Tibial nerve (tissue), 3 donors: ENCODE measurements around the gene AKR1A1.

Source experiments
- POLR2A ChIP-seq, 2 donors: fragments of 450-650 bp; IDR thresholded peaks; one replicate each; pipeline ENCODE4 v1.6.1; 2017; ENCODE audit warnings: antibody characterized with exemption in 2 of 2, mild to moderate bottlenecking in 2 of 2, moderate library complexity in 2 of 2
- TF ChIP-seq, protein P1 (sequence below), 5 experiments: fragments of 200-600 bp in 3 of 5; fragments of 450-650 bp in 2 of 5; sonication (generic) in 3 of 5; IDR thresholded peaks; one replicate each; pipeline ENCODE4 v1.5.1; 2016 to 2019; ENCODE audit warnings: antibody characterized with exemption in 5 of 5, mild to moderate bottlenecking in 3 of 5, moderate library complexity in 2 of 5

DNA sequence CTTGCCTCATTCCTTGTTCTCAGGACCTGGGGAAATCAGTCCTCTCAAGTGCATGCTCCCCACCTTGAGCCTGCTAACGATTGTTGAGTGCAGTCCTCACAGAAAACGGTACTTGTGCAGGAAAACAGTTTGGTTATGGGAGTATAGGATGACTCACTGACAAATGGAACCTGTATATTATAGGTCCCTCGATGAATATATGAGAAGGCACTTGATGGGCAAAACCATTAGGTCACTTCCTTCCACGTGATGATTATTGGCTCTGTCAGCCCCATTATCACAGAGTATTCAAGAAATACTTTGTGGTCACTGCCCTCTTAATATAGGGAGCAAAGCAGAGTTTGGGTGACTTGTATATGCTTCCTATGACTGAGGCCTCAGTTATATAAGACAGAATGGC lies 67.0 kb downstream of the AKR1A1 start:
- TF ChIP-seq POLR2A (IDR thresholded peaks at IDR 0.05): no peak
- TF ChIP-seq, protein P1, sequence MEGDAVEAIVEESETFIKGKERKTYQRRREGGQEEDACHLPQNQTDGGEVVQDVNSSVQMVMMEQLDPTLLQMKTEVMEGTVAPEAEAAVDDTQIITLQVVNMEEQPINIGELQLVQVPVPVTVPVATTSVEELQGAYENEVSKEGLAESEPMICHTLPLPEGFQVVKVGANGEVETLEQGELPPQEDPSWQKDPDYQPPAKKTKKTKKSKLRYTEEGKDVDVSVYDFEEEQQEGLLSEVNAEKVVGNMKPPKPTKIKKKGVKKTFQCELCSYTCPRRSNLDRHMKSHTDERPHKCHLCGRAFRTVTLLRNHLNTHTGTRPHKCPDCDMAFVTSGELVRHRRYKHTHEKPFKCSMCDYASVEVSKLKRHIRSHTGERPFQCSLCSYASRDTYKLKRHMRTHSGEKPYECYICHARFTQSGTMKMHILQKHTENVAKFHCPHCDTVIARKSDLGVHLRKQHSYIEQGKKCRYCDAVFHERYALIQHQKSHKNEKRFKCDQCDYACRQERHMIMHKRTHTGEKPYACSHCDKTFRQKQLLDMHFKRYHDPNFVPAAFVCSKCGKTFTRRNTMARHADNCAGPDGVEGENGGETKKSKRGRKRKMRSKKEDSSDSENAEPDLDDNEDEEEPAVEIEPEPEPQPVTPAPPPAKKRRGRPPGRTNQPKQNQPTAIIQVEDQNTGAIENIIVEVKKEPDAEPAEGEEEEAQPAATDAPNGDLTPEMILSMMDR (IDR thresholded peaks at IDR 0.05): no peak
